ENCODE results near the gene TEN1. TPM values are rescaled to one million over a fixed set of nuclear protein-coding genes. Genes with fewer than 3 reads are reported as not detected.

TEN1 gene
- total and polyA plus RNA-seq, 2 of the 4 experiments (the other 2 are of a cell fraction), result 14.7 to 17.9 TPM

DNA sequence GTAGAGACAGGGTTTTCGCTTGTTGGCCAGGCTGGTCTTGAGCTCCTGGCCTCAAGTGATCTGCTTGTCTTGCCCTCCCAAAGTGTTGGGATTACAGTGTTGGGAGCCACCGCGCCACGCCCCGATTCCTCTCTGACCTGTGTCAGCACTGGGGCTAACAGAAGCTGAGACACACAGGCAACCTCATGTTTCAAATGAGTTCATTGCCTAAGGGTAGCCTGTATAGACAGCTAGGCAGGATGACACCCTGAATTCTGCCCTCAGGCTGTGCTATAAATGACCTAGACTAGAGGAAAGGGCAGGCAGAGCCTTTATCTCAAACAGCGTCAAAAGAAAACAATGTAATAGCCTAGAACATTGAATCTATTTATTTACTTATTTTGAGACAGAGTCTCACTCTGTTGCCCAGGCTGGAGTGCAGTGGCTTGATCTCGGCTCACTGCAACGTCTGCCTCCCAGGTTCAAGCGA, 19.3 kb downstream of the TEN1 start:
- dilution Hi-C loops (cut with HindIII; ENCODE audit: low sequenced_read_pairs, unreplicated experiment) (no loop called here), intact Hi-C loops (cut with micrococcal nuclease) (no loop called here), in situ Hi-C loops (cut with MboI; ENCODE audit: low sequenced_read_pairs) (no loop called here)
- ATAC-seq (ENCODE audit: low read depth) (no peak), DNase-seq (no peak)
- no peak overlapping the region for H2BK5ac ChIP-seq (ENCODE audit: low read depth, low read length, poor library complexity, severe bottlenecking)
- ChIA-PET CTCF (interaction anchor here (1.5 kb wide), 1 partner anchor 20 kb away, joined by 4 read pairs; the partner anchor contains the start of genes ACOX1 and TEN1), POLR2A (ENCODE audit: unreplicated experiment) (no interaction called here)
- no peak overlapping the region for H4K91ac ChIP-seq (ENCODE audit: insufficient read depth, low read depth, low read length)
- H2AK5ac ChIP-seq (ENCODE audit: low read depth, low read length), result no peak overlapping the region
- TF ChIP-seq CHD1 (IDR thresholded peaks at IDR 0.05; ENCODE audit: low read depth, low read length) (no peak), POLR2A (IDR thresholded peaks at IDR 0.05; ENCODE audit: low read depth, low read length) (no peak), MAFK (IDR thresholded peaks at IDR 0.05; ENCODE audit: low read depth, low read length) (no peak), SMC3 (IDR thresholded peaks at IDR 0.05; ENCODE audit: low read depth, low read length) (no peak), MXI1 (IDR thresholded peaks at IDR 0.05; ENCODE audit: borderline replicate concordance, low read depth, low read length) (no peak), NFE2L2 (IDR thresholded peaks at IDR 0.05; ENCODE audit: low read depth, low read length) (no peak)
- TF ChIP-seq, protein P1, sequence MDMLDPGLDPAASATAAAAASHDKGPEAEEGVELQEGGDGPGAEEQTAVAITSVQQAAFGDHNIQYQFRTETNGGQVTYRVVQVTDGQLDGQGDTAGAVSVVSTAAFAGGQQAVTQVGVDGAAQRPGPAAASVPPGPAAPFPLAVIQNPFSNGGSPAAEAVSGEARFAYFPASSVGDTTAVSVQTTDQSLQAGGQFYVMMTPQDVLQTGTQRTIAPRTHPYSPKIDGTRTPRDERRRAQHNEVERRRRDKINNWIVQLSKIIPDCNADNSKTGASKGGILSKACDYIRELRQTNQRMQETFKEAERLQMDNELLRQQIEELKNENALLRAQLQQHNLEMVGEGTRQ (IDR thresholded peaks at IDR 0.05; ENCODE audit: low read depth, low read length), result no peak
- TF ChIP-seq, protein P2, sequence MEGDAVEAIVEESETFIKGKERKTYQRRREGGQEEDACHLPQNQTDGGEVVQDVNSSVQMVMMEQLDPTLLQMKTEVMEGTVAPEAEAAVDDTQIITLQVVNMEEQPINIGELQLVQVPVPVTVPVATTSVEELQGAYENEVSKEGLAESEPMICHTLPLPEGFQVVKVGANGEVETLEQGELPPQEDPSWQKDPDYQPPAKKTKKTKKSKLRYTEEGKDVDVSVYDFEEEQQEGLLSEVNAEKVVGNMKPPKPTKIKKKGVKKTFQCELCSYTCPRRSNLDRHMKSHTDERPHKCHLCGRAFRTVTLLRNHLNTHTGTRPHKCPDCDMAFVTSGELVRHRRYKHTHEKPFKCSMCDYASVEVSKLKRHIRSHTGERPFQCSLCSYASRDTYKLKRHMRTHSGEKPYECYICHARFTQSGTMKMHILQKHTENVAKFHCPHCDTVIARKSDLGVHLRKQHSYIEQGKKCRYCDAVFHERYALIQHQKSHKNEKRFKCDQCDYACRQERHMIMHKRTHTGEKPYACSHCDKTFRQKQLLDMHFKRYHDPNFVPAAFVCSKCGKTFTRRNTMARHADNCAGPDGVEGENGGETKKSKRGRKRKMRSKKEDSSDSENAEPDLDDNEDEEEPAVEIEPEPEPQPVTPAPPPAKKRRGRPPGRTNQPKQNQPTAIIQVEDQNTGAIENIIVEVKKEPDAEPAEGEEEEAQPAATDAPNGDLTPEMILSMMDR (conservative IDR thresholded peaks at IDR 0.05; ENCODE audit: low read depth, low read length), result no peak
- 0 out of 4 replicates have a peak, but pooled peaks cover 0 to 7% of the 10 kb centered on the region in 2 experiments for H3K79me1 ChIP-seq (ENCODE audit: low read depth in 1 of 2, low read length in 2 of 2)
- no peaks in the 10 kb centered on the region for H3K27me3 ChIP-seq (ENCODE audit: control insufficient read depth, insufficient read depth, low read length)
- WGBS, 2 experiments (ENCODE audit: extremely low coverage in 2 of 2, insufficient read length in 1 of 2), result 93% methylated on average over 3 of the region's 9 CpGs; no CpG with 5 or more reads in 1 of the 2 experiments
- no peak overlapping the region for H2BK15ac ChIP-seq (ENCODE audit: low read depth, low read length)
- H2AK9ac ChIP-seq (replicated peaks; ENCODE audit: low read depth, low read length, poor library complexity), result no peak overlapping the region
- no peak overlapping the region for H3K9ac ChIP-seq (ENCODE audit: low read depth, low read length)
- no peak overlapping the region for H3K18ac ChIP-seq (ENCODE audit: low read depth, low read length)
- no peak overlapping the region for H2BK20ac ChIP-seq (ENCODE audit: low read depth, low read length)
- H2BK120ac ChIP-seq (ENCODE audit: low read depth, low read length), result no peak overlapping the region
- no peak overlapping the region for H3K4me2 ChIP-seq (ENCODE audit: low read depth, low read length)
- H3K9me1 ChIP-seq (ENCODE audit: insufficient read depth, low read length), result peaks cover 7% of the 10 kb centered on the region; the same call in 1 of the 2 replicates
- H3K36me3 ChIP-seq (ENCODE audit: control insufficient read depth, insufficient read depth, low read length), result peaks cover 10% of the 10 kb centered on the region; the same call in 1 of the 2 replicates
- no TSS peak for BruUV-seq (replicated peaks)
- H3K4me3 ChIP-seq (ENCODE audit: insufficient read depth, low read depth, low read length), result no peak overlapping the region
- no peak overlapping the region for H3K4ac ChIP-seq (ENCODE audit: low read depth, low read length)
- H3K23ac ChIP-seq (ENCODE audit: low read depth, low read length), result no peak overlapping the region
- no peaks in the 10 kb centered on the region for H4K20me1 ChIP-seq (ENCODE audit: insufficient read depth, low read length)
- no peak overlapping the region for H2AFZ ChIP-seq (replicated peaks; ENCODE audit: low read length, poor library complexity)
- no peak overlapping the region for H3K14ac ChIP-seq (replicated peaks; ENCODE audit: low read depth, low read length)
- no peak overlapping the region for H4K5ac ChIP-seq (ENCODE audit: low read depth, low read length)
- H3K27ac ChIP-seq (ENCODE audit: insufficient read depth, low read length), result no peak overlapping the region
- no peak overlapping the region for H4K8ac ChIP-seq (ENCODE audit: low read depth in 2 of 2, low read length in 2 of 2)
- H3K4me1 ChIP-seq (ENCODE audit: control insufficient read depth, insufficient read depth, low read length), result peaks cover 7% of the 10 kb centered on the region
- no peaks in the 10 kb centered on the region for H3K9me3 ChIP-seq (ENCODE audit: control insufficient read depth, insufficient read depth, low read length)
- H3K56ac ChIP-seq (ENCODE audit: extremely low read depth, insufficient read depth, low read length), result no peak overlapping the region
